HEK293 (cell line): ENCODE results near the gene NFIC.

Experiments
- ZBTB20 ChIP-seq: fragments of 450-650 bp; formaldehyde crosslinking; IDR thresholded peaks from 2 replicates; pipeline ENCODE4 v1.5.1; 2016; ENCODE audit warnings: missing biosample characterization, missing genetic modification characterization
- ZNF785 ChIP-seq: fragments of 450-650 bp; formaldehyde crosslinking; IDR thresholded peaks from 2 replicates; pipeline ENCODE4 v1.5.1; 2016; ENCODE audit warnings: missing biosample characterization, missing genetic modification characterization
- TF ChIP-seq, protein P1 (sequence below): fragments of 450-650 bp; formaldehyde crosslinking; IDR thresholded peaks from 2 replicates; pipeline ENCODE4 v1.5.1; 2016; ENCODE audit warnings: missing biosample characterization, missing genetic modification characterization

DNA sequence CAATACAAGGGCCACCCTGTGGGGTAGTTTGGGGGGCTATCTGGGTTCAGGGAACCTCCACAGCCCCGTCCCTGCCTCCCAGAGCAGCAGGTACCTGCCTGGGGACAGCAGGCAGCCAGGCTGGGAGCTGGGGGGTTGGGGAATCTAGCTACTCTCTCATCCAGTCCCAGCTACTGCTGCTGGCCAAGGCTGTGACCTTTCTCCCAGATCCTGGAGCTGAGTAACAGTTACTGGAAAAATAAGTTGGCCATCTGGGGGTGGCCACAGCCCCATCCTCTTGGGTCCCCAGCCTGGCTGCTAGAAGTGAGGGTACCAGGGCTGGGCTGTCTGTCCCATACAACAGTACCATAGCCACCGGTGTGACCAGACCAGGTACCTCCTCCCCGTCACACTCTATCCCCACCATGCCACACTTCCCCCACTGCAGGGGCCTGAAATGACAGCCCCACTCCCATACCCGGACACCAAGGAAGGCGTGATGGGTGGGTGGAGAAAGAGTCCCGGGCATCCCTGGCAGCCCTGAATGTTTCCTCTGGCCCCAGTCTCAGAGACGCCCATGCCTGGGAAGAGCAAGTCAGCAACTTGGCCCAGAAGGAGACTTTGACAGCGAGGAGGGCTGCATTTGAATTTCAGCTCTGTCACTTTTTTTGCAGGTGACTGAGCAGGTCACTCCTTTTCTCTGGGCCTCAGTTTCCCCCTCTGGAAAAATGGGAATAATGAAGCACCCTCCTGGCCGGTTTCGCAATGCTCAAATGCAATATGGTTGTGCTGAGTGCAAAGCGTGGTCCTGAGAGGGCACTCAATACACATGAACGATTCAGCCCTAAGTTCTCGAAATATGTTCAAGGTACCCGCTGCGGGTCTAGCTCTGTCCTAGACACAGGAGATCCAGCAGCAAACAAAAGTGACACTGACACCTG, 30.7 kb upstream of the NFIC start:
- TF ChIP-seq, protein P1, sequence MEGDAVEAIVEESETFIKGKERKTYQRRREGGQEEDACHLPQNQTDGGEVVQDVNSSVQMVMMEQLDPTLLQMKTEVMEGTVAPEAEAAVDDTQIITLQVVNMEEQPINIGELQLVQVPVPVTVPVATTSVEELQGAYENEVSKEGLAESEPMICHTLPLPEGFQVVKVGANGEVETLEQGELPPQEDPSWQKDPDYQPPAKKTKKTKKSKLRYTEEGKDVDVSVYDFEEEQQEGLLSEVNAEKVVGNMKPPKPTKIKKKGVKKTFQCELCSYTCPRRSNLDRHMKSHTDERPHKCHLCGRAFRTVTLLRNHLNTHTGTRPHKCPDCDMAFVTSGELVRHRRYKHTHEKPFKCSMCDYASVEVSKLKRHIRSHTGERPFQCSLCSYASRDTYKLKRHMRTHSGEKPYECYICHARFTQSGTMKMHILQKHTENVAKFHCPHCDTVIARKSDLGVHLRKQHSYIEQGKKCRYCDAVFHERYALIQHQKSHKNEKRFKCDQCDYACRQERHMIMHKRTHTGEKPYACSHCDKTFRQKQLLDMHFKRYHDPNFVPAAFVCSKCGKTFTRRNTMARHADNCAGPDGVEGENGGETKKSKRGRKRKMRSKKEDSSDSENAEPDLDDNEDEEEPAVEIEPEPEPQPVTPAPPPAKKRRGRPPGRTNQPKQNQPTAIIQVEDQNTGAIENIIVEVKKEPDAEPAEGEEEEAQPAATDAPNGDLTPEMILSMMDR (tag by site-specific recombination), result no peak
- TF ChIP-seq ZNF785 (tag by site-specific recombination) (no peak), ZBTB20 (tag by site-specific recombination) (no peak)
